ENCODE results near the gene CBARP. TPM values are rescaled to one million over a fixed set of nuclear protein-coding genes. Genes with fewer than 3 reads are reported as not detected.

The CBARP gene
- total and polyA plus RNA-seq, 9 of the 15 experiments (the other 6 are each of a cell fraction or from before 2014, with no cell fraction given), result 0.03 to 8.9 (median 1.2) TPM; not detected in 1

DNA sequence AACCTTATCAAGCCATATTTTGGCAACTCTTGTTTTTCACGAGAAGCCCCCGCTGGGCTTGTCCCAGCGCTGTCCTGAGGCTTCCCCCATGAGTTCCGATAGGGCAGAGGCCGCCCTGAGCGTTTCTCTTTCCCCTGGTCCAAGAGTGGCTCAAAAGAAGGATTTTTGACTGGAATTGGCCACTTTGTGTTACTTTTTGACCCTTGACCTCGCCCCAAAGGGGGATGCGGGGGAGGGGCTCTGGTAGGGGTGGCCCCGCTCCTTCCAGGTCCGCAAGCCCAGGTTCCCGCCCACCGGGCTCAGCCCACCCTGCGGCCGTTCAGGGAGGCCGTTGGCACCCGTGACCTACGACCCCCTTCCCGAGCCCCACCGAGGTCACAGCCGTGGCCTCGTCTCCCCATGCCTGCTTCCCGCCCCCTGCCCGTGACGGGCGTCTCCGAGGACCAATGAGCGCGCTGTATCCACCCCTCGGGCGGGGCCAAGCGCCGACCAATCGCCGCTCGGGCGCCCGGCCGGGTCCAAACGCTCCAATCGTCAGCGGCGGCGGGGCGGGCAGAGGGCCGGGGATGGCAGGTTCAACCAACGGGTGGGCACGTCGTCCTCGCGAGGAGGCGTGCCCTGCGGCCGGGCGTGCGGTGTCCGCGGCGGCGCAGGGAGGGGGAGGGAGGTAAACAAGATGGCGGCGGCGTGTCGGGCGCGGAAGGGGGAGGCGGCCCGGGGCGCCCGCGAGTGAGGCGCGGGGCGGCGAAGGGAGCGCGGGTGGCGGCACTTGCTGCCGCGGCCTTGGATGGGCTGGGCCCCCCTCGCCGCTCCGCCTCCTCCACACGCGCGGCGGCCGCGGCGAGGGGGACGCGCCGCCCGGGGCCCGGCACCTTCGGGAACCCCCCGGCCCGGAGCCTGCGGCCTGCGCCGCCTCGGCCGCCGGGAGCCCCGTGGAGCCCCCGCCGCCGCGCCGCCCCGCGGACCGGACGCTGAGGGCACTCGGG lies 32.4 kb downstream of the CBARP start, which contains the start of gene STK11 (continued):
- no peak for TF ChIP-seq HOXB6 (CRISPR knock-in tag; IDR thresholded peaks at IDR 0.05; ENCODE audit: borderline replicate concordance)
- TF ChIP-seq CCNT2 (IDR thresholded peaks at IDR 0.05; ENCODE audit: borderline replicate concordance, extremely low read depth, insufficient read length, low read depth, low read length), result peak; percentile 70
- peak; percentile 67; the same call in 1 of the 2 replicates for TF ChIP-seq ZBTB17 (CRISPR knock-in tag; IDR thresholded peaks at IDR 0.05)
- 0 out of 2 replicates have a peak, but pooled peaks have one; percentile 13 for TF ChIP-seq TOE1 (IDR thresholded peaks at IDR 0.05; ENCODE audit: borderline replicate concordance)
- TF ChIP-seq TOE1 (CRISPR knock-in tag; IDR thresholded peaks at IDR 0.05; ENCODE audit: borderline replicate concordance, low read depth), result no peak
- 0 out of 2 replicates have a peak, but pooled peaks have one; percentile 5 for TF ChIP-seq ZNF561 (CRISPR knock-in tag; conservative IDR thresholded peaks at IDR 0.05)
- 0 out of 2 replicates have a peak, but pooled peaks have one; percentile 6 for TF ChIP-seq ETV1 (tag; conservative IDR thresholded peaks at IDR 0.05; ENCODE audit: low read depth)
- peak; percentile 96 for TF ChIP-seq MBD2 (IDR thresholded peaks at IDR 0.05; ENCODE audit: borderline replicate concordance, low read depth)
- no peak for TF ChIP-seq SRSF3 (IDR thresholded peaks at IDR 0.05; ENCODE audit: insufficient read depth, low read length)
- TF ChIP-seq, protein P1, sequence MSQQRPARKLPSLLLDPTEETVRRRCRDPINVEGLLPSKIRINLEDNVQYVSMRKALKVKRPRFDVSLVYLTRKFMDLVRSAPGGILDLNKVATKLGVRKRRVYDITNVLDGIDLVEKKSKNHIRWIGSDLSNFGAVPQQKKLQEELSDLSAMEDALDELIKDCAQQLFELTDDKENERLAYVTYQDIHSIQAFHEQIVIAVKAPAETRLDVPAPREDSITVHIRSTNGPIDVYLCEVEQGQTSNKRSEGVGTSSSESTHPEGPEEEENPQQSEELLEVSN (IDR thresholded peaks at IDR 0.05; ENCODE audit: borderline replicate concordance in 1 of 2, extremely low read depth in 1 of 2, insufficient read depth in 1 of 2, insufficient read length in 1 of 2, low read depth in 1 of 2, low read length in 1 of 2, poor library complexity in 1 of 2, severe bottlenecking in 1 of 2), result peak; percentile 89 to 92
- no peak for TF ChIP-seq KHSRP (IDR thresholded peaks at IDR 0.05)
- TF ChIP-seq POLR2G (IDR thresholded peaks at IDR 0.05; ENCODE audit: low read depth, low read length), result peak; percentile 89
- TF ChIP-seq RBBP5 (IDR thresholded peaks at IDR 0.05; ENCODE audit: borderline replicate concordance, insufficient read depth, low read length, poor library complexity, severe bottlenecking), result peak; percentile 78
- TF ChIP-seq, protein P2, sequence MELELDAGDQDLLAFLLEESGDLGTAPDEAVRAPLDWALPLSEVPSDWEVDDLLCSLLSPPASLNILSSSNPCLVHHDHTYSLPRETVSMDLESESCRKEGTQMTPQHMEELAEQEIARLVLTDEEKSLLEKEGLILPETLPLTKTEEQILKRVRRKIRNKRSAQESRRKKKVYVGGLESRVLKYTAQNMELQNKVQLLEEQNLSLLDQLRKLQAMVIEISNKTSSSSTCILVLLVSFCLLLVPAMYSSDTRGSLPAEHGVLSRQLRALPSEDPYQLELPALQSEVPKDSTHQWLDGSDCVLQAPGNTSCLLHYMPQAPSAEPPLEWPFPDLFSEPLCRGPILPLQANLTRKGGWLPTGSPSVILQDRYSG (tag; conservative IDR thresholded peaks at IDR 0.05; ENCODE audit: low read depth), result 0 out of 2 replicates have a peak, but pooled peaks have one; percentile 56
- no peak for TF ChIP-seq MYBL2 (IDR thresholded peaks at IDR 0.05; ENCODE audit: low read depth)
- no peak for TF ChIP-seq MYBL2 (CRISPR knock-in tag; IDR thresholded peaks at IDR 0.05; ENCODE audit: borderline replicate concordance)
- no peak for TF ChIP-seq C11orf30 (IDR thresholded peaks at IDR 0.05; ENCODE audit: low read depth)
- TF ChIP-seq ZNF696 (CRISPR knock-in tag; conservative IDR thresholded peaks at IDR 0.05), result no peak
- TF ChIP-seq MTA1 (IDR thresholded peaks at IDR 0.05; ENCODE audit: borderline replicate concordance), result peak; percentile 23; the same call in 1 of the 2 replicates
- peak; percentile 83 for TF ChIP-seq ZNF583 (CRISPR knock-in tag; IDR thresholded peaks at IDR 0.05)
- peak; percentile 77; the same call in 1 of the 2 replicates for TF ChIP-seq PHF8 (IDR thresholded peaks at IDR 0.05; ENCODE audit: borderline replicate concordance, low read length)
- peak; percentile 72 for TF ChIP-seq HMGN3 (IDR thresholded peaks at IDR 0.05; ENCODE audit: borderline replicate concordance, extremely low read depth, insufficient read length, low read depth, low read length)
- peak; percentile 74 for TF ChIP-seq CTBP1 (IDR thresholded peaks at IDR 0.05; ENCODE audit: borderline replicate concordance)
- no peak for TF ChIP-seq ZNF140 (CRISPR knock-in tag; IDR thresholded peaks at IDR 0.05)
- no peak for TF ChIP-seq ZKSCAN8 (CRISPR knock-in tag; IDR thresholded peaks at IDR 0.05)

All from K562 (cell line).